IMR-90 (cell line): ENCODE results near the gene CYP2A13. TPM values are rescaled to one million over a fixed set of nuclear protein-coding genes. Genes with fewer than 3 reads are reported as not detected.
"Not testable (repeated sequence)": the region's sequence is repeated elsewhere in the genome, so short reads cannot be mapped to it uniquely, and the experiment has no call there.

Experiments used
- ATAC-seq: fragments of 200-7000 bp; cut with Tn5 transposase; 2 replicates; pipeline ENCODE4 v1.9.1; 2020; ENCODE audit warnings: low read depth, mild to moderate bottlenecking, moderate library complexity
- BruUV-seq: library from RNA; stranded (reverse); fragments of 400-500 nt; replicated peaks from 2 replicates; lab custom pipeline; 2021; lab: Mats Ljungman, UMichigan
- CTCF ChIA-PET: fragments of 300-600 bp; formaldehyde crosslinking; extraction: SDS; loops from one replicate; lab custom pipeline; 2021; ENCODE audit warnings: antibody characterized with exemption; lab: Yijun Ruan, JAX
- POLR2A ChIA-PET: fragments of 300-600 bp; sonication (Branson Sonifier 250); formaldehyde crosslinking; loops from one replicate; lab custom pipeline; 2022; ENCODE audit warnings: antibody characterized with exemption; ENCODE audit not compliant: unreplicated experiment; lab: Charles Lee
- DNase-seq: peaks from one replicate; pipeline ENCODE4 v3.0.0; 2013
- H2AFZ ChIP-seq: replicated peaks from 2 replicates; pipeline ENCODE3; 2013; ENCODE audit warnings: low read length, mild to moderate bottlenecking; ENCODE audit not compliant: poor library complexity
- H2AK5ac ChIP-seq: 2 replicates; pipeline ENCODE4 v1.6.1; 2013; ENCODE audit warnings: low read depth, low read length, inconsistent platforms
- H2AK9ac ChIP-seq: replicated peaks from 2 replicates; pipeline ENCODE3; 2013; ENCODE audit warnings: mild to moderate bottlenecking, low read depth, low read length, moderate library complexity; ENCODE audit not compliant: poor library complexity
- H2BK120ac ChIP-seq: 2 replicates; pipeline ENCODE4 v1.6.1; 2013; ENCODE audit warnings: low read depth, low read length, inconsistent platforms
- H2BK15ac ChIP-seq: 3 replicates; pipeline ENCODE4 v1.6.1; 2013; ENCODE audit warnings: low read depth, low read length, inconsistent platforms
- H2BK20ac ChIP-seq: 2 replicates; pipeline ENCODE4 v1.6.1; 2013; ENCODE audit warnings: low read depth, mild to moderate bottlenecking, inconsistent platforms, low read length, moderate library complexity
- H2BK5ac ChIP-seq: 2 replicates; pipeline ENCODE4 v1.6.1; 2013; ENCODE audit warnings: mild to moderate bottlenecking, low read depth, low read length, inconsistent platforms; ENCODE audit not compliant: poor library complexity, severe bottlenecking
- H3K14ac ChIP-seq: replicated peaks from 2 replicates; pipeline ENCODE4 v1.6.1; 2013; ENCODE audit warnings: low read depth, low read length, inconsistent platforms
- H3K18ac ChIP-seq: 2 replicates; pipeline ENCODE4 v1.6.1; 2013; ENCODE audit warnings: low read depth, low read length, control low read depth
- H3K23ac ChIP-seq: 2 replicates; pipeline ENCODE4 v1.6.1; 2013; ENCODE audit warnings: low read depth, low read length, inconsistent platforms
- H3K27ac ChIP-seq: 2 replicates; pipeline ENCODE4 v1.5.1; 2013; ENCODE audit warnings: mild to moderate bottlenecking, control low read depth, low read length; ENCODE audit not compliant: insufficient read depth
- H3K27me3 ChIP-seq: 2 replicates; pipeline ENCODE4 v1.6.1; 2013; ENCODE audit warnings: low read length; ENCODE audit not compliant: control insufficient read depth, insufficient read depth
- H3K36me3 ChIP-seq: 2 replicates; pipeline ENCODE4 v1.6.1; 2013; ENCODE audit warnings: low read length, mixed read lengths; ENCODE audit not compliant: control insufficient read depth, insufficient read depth
- H3K4ac ChIP-seq: 2 replicates; pipeline ENCODE4 v1.6.1; 2013; ENCODE audit warnings: low read depth, low read length, inconsistent platforms
- H3K4me1 ChIP-seq: 2 replicates; pipeline ENCODE4 v1.6.1; 2013; ENCODE audit warnings: low read length, mixed read lengths; ENCODE audit not compliant: control insufficient read depth, insufficient read depth
- H3K4me2 ChIP-seq: 2 replicates; pipeline ENCODE4 v1.6.1; 2013; ENCODE audit warnings: low read depth, mild to moderate bottlenecking, control low read depth, low read length, moderate library complexity
- H3K4me3 ChIP-seq: 2 replicates; pipeline ENCODE4 v1.5.1; 2013; ENCODE audit warnings: low read depth, mild to moderate bottlenecking, control low read depth, low read length, moderate library complexity; ENCODE audit not compliant: insufficient read depth
- H3K56ac ChIP-seq: 2 replicates; pipeline ENCODE4 v1.6.1; 2013; ENCODE audit warnings: low read length, inconsistent platforms; ENCODE audit not compliant: insufficient read depth; ENCODE audit errors: extremely low read depth
- H3K79me1 ChIP-seq, 2 experiments: 2 replicates each; pipeline ENCODE4 v1.6.1; 2013; ENCODE audit warnings: low read length in 2 of 2, inconsistent platforms in 1 of 2, low read depth in 1 of 2
- H3K9ac ChIP-seq: 2 replicates; pipeline ENCODE4 v1.6.1; 2013; ENCODE audit warnings: low read depth, low read length, control low read depth
- H3K9me1 ChIP-seq: 2 replicates; pipeline ENCODE4 v1.6.1; 2013; ENCODE audit warnings: low read length, inconsistent platforms; ENCODE audit not compliant: insufficient read depth
- H3K9me3 ChIP-seq: 2 replicates; pipeline ENCODE4 v1.6.1; 2013; ENCODE audit warnings: low read length; ENCODE audit not compliant: control insufficient read depth, insufficient read depth
- H4K20me1 ChIP-seq: 2 replicates; pipeline ENCODE4 v1.6.1; 2013; ENCODE audit warnings: low read length, inconsistent platforms; ENCODE audit not compliant: insufficient read depth
- H4K5ac ChIP-seq: 2 replicates; pipeline ENCODE4 v1.6.1; 2013; ENCODE audit warnings: mild to moderate bottlenecking, low read depth, low read length, control low read depth
- H4K8ac ChIP-seq, 2 experiments: 2 replicates each; pipeline ENCODE4 v1.6.1; 2013; ENCODE audit warnings: low read depth in 2 of 2, low read length in 2 of 2, control low read depth in 1 of 2, inconsistent platforms in 1 of 2
- H4K91ac ChIP-seq: 2 replicates; pipeline ENCODE4 v1.6.1; 2013; ENCODE audit warnings: low read depth, low read length, inconsistent platforms; ENCODE audit not compliant: insufficient read depth
- WGBS, 2 experiments: methylation state at CpG; one replicate each; pipeline versions ENCODE4 v1.1.5 to v1.1.7; 2013; ENCODE audit warnings: missing lambda C conversion rate in 2 of 2; ENCODE audit not compliant: insufficient read length in 1 of 2; ENCODE audit errors: extremely low coverage in 2 of 2; 5-methylcytosine and 5-hydroxymethylcytosine counted together
- dilution Hi-C: fragments of 300-500 bp; cut with HindIII; formaldehyde crosslinking; loops from one replicate; pipeline ENCODE4 v1.14.3; 2018; ENCODE audit warnings: low sequenced_read_pairs; ENCODE audit not compliant: unreplicated experiment
- in situ Hi-C: fragments of 300-500 bp; cut with MboI; formaldehyde crosslinking; loops from 3 replicates; pipeline ENCODE4 v1.14.3; 2019; ENCODE audit warnings: low sequenced_read_pairs, inconsistent platforms, mixed read lengths
- intact Hi-C: fragments of 100-400 bp; cut with micrococcal nuclease; formaldehyde crosslinking; loops from 2 replicates; pipeline ENCODE4 v1.10.0; 2022
- polyA plus RNA-seq, 3 experiments: library from polyadenylated mRNA; depleted of rRNA; stranded (reverse); fragments of >200 nt; gene quantifications; 2 replicates each; pipeline ENCODE4 v1.2.3, GENCODE V29; 2012; ENCODE audit warnings: low replicate concordance in 1 of 3
- total RNA-seq: library from RNA; depleted of rRNA; stranded (reverse); fragments of >200 nt; gene quantifications from 2 replicates; pipeline ENCODE4 v1.2.3, GENCODE V29; 2012

The CYP2A13 gene
- total and polyA plus RNA-seq, 2 of the 4 experiments (the other 2 are of a cell fraction), result not detected

DNA sequence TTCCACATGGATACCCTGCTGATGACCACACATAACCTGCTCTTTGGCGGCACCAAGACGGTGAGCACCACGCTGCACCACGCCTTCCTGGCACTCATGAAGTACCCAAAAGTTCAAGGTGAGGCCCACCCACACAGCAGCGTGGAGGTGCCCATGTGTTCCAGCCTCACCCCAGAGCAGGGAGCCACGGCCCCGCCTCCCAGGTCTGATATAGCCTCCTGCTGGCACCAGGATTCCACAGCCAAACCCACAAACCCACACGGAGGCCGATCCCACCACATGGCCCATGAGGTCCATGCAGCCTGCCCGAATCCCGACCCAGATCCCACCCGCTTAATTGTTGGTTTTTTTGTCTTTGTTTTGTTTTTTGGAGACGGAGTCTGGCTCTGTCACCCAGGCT lies 34.6 kb downstream of the CYP2A13 start:
- H2AK9ac ChIP-seq, H4K5ac ChIP-seq, H2AFZ ChIP-seq, H3K4ac ChIP-seq, H3K36me3 ChIP-seq, H2BK20ac ChIP-seq, H3K27ac ChIP-seq, POLR2A ChIA-PET, H3K9me1 ChIP-seq, in situ Hi-C loops, H4K20me1 ChIP-seq, H3K9me3 ChIP-seq, intact Hi-C loops, H3K56ac ChIP-seq, BruUV-seq, DNase-seq, H3K18ac ChIP-seq, H2BK15ac ChIP-seq, H3K14ac ChIP-seq, H3K4me1 ChIP-seq, H2BK5ac ChIP-seq, dilution Hi-C loops, ATAC-seq, H4K91ac ChIP-seq, H3K27me3 ChIP-seq, H2AK5ac ChIP-seq, H3K79me1 ChIP-seq, H3K4me3 ChIP-seq, H3K9ac ChIP-seq, H4K8ac ChIP-seq, H3K4me2 ChIP-seq, CTCF ChIA-PET, H2BK120ac ChIP-seq, H3K23ac ChIP-seq: not testable (repeated sequence)
- 73% methylated on average over 3 of the region's 13 CpGs; no CpG with 5 or more reads in 1 of the 2 experiments for WGBS, 2 experiments
